OCI-LY3 (cell line): ENCODE data around the gene SDHD.

Experiments
- CTCF ChIP-seq: fragments of 200-600, 300-600 bp; sonication (generic); IDR thresholded peaks from 2 replicates; pipeline ENCODE4 v1.5.1; 2014; ENCODE audit warnings: antibody characterized with exemption, low read length, low read depth
- EZH2phosphoT487 ChIP-seq: fragments of 200-600 bp; shearing (Covaris generic); IDR thresholded peaks from 2 replicates; pipeline ENCODE4 v1.6.1; 2018; ENCODE audit warnings: antibody characterized with exemption, mixed run types, low read depth

GRCh38 chr11:112051768-112052167, 34.9 kb upstream of the SDHD start:
- TF ChIP-seq CTCF (no peak), EZH2phosphoT487 (no peak)
